Retina (tissue), 1 donor: ENCODE data around the gene GAL.
A peak's percentile ranks its signal among the peaks of the same experiment; 100 is the strongest.
"Not testable (repeated sequence)": the region's sequence is repeated elsewhere in the genome, so short reads cannot be mapped to it uniquely, and the experiment has no call there.

Source experiments
- DNase-seq: peaks from one replicate; pipeline ENCODE4 v3.0.0-alpha.2; 2016

Gene GAL, protein sequence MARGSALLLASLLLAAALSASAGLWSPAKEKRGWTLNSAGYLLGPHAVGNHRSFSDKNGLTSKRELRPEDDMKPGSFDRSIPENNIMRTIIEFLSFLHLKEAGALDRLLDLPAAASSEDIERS

DNA sequence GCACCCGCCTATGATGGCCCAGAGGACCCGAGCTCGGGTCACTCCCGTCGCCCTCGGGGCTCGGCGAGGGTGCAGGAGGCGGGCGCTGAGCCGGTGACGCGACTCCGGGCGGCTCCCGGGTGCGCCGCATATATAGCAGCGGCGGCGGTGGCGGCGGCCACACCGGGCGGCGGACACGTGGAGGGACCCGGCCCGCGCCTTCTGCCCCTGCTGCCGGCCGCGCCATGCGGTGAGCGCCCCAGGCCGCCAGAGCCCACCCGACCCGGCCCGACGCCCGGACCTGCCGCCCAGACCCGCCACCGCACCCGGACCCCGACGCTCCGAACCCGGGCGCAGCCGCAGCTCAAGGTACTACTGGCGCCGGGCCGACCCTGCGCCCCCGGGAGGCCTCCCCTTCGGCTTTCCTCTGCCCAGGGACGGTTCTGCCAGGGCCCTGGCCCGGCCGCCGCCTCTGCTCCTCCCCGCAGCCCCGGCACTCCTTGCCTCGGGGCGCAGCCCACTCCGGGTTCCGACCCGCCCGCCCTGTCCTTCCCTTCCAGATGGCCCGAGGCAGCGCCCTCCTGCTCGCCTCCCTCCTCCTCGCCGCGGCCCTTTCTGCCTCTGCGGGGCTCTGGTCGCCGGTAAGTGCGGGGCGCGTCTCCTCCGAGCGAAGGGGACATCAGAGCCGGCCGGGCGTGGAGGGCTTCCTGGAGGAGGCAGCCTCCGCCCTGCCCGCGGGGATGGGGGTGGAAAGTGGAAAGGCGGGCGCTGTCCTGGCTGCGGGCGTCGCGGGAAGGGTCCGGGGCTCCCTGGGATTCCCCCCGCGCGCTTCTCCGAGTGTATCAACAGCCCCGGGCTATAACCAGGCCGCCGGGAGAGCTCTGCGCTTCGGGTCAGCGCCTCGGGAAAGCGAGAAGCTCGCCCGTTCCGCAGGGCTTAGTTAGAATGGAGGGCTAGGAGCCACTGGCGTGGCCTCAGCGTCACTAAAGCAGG, at the start of gene GAL:
Gene GAL (plus strand): TSS at position 160 of the 972 bp plus-strand sequence. CDS start 380 bp downstream, at position 540.
- DNase-seq: peak; percentile 62

DNA sequence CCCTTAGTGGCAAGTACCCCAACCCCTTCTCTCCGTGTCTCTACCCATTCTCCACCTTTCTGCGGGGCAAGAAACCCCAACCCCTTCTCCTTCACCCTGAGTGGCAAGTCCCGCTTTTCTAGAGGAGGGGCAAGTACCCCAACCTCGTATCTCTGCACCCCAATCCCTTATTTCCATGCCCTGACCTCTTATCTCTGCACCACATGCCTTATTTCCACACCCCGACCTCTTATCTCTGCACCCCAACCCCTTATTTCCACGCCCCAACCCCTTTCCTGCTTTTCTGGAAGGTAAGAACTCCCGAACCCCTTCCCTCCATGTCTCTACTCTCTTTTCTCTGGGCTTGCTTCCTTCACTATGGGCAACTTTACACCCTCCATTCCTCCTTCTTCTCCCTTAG, 49.7 kb upstream of the GAL start:
- not testable (repeated sequence) for DNase-seq

DNA sequence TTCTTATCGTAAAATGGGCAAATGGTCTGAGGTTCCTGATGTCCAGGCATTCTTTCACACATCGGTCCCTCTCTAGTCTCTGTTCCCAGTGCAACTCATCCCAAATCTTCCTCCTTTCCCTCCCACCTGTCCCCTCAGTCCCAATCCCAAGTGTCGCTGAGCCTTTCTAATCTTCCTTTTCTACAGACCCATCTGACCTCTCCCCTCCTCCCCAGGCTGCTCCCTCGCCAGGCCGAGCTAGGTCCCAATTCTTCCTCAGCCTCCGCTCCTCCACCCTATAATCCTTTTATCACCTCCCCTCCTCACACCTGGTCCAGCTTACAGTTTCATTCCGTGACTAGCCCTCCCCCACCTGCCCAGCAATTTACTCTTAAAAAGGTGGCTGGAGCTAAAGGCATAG, 49.2 kb upstream of the GAL start:
- not testable (repeated sequence) for DNase-seq

DNA sequence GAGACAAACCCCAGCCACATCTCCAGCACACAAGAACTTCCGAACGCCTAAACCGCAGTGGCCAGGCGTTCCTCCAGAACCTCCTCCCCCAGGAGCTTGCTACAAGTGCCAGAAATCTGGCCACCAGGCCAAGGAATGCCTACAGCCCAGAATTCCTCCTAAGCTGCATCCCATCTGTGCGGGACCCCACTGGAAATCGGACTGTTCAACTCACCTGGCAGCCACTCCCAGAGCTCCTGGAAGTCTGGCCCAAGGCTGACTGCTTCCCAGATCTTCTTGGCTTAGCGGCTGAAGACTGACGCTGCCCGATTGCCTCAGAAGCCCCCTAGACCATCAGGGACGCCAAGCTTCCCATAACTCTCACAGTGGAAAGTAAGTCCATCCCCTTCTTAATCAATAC, 48.5 kb upstream of the GAL start:
- DNase-seq: not testable (repeated sequence)

DNA sequence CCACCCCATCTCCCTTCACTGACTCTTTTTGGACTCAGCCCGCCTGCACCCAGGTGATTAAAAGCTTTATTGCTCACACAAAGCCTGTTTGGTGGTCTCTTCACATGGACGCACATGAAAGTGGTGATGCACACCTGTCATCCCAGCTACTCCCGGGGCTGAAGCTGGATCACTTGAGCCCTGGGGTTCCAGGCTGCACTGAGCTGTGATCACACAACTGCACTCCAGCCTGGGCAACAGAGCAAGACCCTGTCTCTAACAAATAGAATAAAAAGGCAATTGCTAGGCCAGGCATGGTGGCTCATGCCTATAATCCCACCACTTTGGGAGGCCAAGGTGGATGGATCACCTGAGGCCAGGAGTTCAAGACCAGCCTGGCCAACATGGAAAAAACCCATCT, 45.0 kb upstream of the GAL start:
- not testable (repeated sequence) for DNase-seq

DNA sequence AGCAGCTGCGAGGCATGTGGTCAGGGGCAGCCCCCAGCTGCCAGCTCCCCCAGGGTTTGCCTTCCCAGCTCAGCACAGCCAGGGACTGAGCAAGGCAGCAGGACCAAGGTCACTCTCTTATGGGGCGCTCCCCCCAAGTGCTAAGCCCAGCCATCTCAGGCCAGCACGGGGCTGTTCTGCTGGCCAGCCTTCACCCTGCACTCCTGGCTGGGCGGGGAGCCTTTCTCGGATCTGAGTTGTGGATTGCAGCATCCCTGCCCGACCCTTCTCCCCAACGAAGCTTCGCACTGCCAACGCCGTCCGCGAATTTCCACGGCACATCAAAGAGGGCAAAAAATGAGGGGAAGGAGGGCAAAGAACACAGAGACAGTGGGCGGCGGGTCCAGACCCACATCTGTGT, 42.5 kb upstream of the GAL start:
- DNase-seq: no peak

DNA sequence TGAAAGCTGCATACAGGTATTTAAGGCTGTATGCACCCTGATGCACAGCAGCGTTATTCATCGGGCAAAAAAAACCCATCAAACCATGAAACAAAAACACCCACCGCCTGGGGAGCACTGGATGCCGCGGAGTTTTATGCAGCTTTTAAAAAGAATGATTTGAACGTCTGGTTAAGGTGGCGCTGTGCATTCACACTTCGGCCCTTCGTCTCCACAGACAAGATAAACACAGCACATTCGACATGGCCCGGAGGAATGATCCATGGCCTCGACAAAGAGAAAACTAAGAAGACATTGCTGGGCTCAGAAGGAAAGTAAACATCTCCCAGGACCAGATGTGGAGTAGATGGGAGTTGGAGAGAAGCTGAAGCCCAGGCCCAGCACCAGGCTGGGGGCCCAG, 40.8 kb upstream of the GAL start:
- DNase-seq: no peak

DNA sequence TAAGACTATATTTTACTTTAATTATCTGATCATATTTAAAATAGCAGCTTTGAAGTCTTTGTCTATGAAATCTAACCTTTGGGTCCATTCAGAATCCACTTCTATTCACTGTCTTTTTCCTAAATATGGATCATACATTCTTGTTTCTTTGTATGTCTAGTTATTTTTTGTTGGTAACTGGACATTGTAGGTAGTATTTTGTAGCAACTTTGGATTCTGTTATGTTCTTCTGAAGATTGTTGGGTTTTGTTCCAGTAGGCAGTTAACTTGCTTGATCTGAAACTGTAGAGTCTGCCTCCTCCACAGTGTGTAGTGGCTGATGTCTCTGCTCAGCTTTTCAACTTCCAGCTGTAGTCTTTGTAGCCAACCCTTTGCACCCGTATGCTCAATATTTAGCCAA, 37.5 kb upstream of the GAL start:
- no peak for DNase-seq

DNA sequence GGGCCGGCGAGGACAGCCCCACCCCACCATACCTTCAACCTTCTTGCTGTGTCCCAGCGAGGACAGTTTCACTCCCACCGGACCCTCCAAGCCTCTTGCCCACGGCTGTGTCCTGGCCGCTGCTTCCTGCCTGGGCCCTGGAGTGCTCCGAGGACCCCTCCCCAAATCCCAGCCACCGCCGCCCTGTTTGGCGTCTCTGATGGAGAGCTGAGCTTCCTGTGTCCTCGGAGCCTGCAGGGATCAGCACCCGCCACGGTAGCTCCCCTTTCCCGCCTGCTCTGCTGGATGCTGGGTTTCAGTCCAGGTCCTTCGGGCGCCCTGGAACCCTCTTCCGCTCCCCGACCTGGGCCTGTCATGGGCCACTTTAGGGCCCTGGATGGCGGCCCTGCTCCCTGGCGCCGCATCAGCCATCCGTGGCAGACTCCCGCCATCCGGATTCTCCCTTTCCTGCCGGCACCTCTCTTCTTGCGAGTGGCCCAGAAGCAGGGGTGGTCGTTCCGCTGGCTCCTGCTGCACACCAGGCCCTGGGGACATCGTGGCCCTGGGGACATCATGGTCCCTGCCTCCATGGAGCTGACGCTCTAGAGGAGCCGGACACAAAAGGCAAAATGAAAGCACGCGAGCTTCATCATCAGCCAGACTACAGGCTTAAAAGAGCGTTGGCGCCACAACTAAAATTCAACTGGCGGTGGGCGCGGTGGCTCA, 34.3 kb upstream of the GAL start:
- DNase-seq: peak; percentile 44

DNA sequence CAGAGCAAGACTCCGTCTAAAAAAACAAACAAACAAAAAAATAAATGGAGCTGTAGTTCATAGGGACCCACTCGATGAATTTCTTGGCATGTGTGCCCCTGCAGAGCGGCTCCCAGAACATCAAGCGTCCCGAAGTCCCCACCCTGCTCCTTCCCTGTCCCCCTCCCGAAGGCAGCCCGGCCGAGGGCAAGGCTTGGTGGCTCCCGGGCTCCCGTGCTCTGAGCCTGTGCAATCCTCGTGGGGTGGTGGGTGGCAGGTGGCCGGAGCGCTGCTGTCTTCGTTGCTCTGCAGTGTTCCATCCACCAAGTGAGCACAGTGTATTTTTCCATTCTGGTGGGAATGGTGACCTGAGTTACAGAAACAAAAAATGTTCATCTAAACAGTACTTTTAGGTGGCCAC, 33.5 kb upstream of the GAL start:
- no peak for DNase-seq

DNA sequence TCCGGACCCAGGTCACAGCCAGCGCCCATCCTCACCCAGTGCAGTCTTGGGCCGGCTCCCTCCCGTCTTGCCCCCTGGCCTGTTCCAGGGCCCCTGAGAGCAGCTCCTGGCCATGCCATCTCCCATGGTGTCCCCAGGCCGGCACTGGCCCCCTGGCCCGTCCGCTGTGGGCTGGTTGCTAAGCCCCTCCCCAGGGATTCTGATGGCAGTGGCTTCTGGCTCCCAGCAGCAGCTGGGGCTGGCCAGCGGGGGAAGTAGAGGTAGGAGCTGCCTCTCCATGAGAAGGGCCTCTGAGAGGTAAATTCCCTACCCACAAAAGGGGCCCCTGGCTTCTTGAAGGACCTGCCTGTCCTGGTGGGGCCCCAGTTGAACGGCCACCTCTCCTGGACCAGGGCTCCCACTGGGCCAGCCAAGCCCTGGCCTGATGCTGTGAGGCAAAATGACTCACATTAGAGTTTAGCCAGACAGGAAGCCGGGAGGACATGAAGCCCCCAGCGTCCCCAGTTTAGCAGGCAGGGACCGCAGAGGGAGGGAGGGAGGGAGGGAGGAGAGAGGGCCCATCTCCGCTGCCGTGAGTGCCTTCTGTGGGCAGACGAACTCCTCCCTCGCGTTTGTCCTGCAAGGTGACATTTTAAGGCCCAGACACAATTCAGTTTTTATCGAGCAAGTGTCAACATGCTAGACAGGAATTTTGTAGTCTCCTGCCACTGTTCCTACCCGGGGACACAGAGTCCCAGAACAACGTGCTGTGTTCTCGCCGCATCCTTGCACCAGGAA, 32.9 kb upstream of the GAL start:
- DNase-seq: no peak

DNA sequence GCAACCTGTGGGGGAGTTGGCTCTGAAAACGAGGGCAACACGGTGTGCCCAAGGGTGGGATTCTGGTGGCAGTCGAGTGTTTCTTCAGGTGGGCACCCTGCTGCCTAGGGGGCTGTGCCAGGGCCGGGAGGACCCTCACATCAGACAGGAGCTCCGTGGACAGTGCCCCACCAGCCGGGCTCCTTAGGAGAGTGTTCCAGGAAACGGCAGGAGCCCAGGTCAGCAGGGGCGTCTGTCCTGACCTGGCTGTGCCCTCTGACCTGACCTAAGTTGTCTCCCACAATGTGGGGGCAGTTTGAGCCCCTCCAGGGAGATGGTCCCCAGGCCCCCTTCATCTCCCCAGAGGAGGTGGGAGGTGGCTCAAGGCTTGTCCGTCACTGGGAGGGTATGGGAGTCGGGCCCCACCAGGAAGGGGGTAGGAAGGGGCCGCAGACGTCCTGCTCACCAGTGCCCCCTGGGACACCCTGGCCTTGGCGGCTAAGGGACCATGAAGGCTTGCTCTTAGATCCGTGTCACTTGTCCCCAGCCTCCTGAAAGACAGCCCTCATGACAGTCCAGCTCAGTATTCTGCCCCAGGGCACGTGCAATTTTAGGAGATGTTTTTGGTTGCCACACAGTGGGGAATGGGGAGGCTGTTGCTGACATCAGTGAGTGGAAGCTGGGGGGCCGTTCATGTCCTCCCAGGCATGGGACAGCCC, 32.2 kb upstream of the GAL start:
- DNase-seq: no peak

DNA sequence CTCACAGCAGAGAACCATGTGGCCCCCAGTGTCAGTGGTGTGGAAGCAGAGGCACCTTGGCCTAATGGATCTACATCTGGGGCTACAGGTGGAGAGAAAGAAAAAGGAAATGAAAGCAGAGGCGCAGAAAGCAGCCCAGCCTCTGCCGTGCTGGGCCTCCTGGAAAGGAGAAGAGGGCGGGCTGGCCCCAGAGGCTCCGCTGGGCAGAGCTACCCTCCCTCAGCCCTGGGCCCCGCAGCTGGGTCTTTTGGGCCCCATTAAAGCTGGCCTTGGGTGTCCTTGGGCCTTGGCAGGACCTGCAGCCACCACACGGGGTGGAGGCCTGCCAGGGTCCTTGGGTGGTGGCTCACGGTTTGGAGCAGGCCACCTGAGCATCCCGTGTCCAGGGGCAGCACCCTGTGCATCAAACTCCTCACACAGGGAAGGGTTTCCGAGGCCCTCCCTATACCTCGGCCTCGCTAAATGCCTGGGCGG, 31.6 kb upstream of the GAL start:
- DNase-seq: no peak

DNA sequence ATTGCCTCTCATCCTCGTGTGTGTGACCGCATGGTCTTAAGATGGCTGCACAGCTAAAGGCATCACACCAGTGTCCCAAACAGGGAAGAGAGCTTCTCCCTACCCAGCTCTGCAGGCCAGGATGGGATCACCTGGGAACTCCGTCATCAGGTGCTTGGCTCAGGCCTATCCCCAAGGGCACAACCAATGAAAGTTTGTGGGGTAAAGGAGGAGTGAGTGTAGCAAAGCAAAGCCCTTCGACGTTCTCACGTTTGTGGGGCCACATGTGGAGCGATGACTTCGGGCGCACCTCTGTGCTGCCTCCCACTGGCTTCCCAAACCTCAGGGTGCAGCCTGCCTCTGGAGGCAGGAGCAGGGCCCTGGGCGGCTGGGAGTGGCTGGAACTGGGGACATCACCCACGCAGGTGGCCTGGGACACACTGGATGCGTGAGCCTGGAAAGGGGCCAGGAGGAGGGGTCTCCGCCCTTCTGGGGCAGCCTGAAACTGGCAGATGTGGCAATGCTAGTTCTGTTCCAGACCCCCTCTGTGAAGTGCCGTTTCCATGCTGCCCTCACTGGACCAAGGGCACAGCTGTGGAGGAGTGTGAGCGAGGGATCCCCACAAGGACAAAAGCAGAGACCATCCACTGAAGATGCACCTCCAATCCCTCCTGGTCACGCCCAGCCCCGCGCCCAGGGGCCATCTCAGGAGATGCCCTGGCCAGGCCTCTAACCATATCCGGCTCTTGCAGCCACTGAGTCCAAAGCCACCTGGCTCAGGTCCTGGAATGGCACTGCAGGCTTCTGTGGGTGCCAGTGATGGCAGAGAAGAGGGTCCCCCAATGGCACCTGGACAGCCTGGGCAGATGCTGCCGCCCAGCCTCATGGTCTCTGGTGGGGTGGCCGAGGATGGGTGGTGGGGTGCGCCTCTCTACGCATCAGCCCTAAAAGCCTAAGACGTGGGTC, 30.6 kb upstream of the GAL start:
- DNase-seq: no peak

DNA sequence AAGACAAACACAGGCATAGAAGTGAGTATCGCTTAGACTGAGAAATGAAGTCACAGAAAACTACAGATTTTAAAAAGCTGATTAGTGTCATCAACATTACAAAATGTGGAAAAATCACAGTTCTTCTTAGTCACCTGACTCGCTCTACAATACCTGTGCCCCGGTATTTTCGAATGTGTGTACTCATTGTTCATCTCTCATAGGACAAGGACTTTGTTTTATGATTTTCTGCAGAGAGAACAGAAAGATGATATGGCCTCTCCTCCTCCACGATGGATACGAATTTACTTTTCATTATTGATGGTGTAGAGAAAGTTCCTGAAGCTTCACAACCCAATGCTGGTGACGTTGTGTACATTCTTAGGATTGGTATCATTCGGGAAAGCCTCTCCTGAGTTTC, 29.4 kb upstream of the GAL start:
- DNase-seq: no peak

DNA sequence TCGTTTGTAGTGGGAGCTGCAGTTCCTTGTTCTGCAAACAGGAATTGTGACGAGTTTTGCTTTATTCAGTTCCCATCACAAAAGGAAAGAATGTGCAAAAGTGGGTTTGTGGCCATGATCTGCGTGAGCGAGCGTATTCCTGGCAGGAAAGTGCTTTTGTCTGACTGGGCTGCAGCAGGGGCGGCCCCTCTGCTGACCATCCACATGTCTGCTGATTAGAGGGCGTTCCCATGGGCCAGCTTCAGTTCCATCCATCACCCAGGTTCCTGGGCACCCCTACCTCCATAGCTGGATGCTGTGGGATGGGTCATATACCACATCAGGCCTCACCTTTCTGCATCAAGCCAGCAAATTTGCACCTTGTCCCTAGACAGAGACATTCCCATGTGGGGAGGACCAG, 28.9 kb upstream of the GAL start:
- DNase-seq: no peak

DNA sequence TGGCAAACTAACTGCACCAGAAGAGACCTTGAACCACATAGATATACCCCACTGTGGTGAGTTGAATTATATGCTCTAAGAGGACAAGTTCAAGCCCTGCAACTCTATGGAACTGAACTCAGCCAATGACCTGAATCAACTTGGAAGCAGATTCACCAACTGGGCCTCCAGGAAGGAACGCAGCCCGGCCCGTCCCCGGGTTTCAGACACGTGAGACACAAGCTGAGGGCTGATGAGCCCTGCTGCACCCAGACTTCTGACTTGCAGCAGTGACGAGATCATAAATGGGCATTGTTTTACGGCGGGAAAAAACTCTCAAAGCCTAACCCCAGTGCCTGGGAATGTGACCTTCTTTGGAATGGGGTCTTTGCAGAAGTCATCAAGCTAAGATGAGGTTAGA, 28.5 kb upstream of the GAL start:
- no peak for DNase-seq

DNA sequence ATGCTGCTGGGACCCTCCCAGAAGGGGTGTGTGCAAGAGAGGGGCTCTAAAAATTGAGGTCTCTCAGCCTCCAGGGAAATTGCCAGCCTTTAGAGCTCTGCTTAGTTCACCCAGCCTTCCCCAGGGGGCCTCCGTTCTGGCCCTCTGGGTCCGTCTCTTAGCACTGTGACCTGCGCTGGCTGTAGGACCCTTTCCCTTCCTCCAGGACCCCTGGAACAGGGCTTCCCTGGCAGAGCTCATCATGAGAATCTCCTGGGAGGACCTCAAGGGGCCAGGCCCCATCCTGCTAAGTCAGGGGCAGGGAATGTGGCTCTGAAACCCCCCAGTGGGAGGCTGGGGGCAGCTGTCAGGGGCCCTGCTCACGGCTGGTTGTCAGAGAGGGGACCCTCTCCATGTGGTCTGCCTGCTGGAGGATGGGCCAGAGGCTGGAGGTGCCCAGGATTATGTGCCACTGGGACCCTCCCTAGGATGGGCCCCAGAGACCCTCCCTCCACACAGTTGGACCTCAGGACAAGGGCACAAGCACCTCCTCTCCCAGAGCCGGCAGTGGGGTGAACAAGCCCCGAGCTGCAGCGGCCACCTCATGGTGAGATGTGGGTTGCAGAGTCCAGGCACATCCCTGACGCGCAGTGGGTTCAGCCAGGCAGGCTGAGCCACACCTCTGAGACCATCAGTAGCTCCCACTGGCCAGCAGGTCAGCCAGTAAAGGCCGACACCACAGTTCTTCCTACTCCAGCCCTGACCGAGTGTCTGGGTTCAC, 27.1 kb upstream of the GAL start:
- DNase-seq: no peak

DNA sequence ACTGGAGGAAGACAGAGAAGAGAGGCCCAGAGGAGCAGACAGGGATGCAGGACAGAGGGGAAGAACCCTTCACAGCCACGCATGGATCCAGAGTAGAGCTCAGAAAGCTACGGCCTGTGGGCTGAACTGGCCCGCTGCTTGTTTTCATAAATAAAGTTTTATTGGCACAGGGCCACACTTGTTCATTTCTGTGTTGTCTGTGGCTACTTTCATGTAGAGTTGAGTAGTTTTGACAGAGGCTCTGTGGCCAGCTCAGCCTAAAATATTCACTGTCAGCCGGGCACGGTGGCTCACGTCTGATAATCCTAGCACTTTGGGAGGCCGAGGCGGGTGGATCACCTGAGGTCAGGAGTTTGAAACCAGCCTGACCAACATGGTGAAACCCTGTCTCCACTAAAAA, 26.2 kb upstream of the GAL start:
- DNase-seq: no peak

DNA sequence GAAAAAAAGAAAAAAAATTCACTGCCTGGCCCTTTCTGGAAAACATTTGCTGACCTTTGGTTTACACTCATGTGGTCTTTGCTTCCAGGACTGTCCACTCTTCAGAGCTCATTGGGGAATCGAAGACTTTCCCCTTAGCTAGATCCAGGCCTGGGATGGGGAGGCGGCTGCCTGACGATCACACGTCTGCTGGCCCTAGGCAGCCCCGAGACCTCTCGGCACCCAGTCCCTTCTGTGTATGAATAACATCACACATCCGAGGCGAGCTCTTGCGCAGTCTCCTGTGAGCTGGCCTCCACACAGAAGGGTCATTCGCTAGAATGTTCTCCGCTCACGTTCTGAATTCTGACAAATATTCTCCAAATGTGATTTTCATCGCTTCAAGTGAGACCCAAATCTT, 25.7 kb upstream of the GAL start:
- no peak for DNase-seq
